CD4-positive, alpha-beta T cell treated with Interleukin-17A for 4 hours (primary cell): ENCODE measurements around the gene MYDGF.
"Not testable (repeated sequence)": the region's sequence is repeated elsewhere in the genome, so short reads cannot be mapped to it uniquely, and the experiment has no call there.

Source experiments
- DNase-seq: peaks from one replicate; pipeline ENCODE4 v3.0.0-alpha.2; 2020; ENCODE audit warnings: mixed read lengths

Gene MYDGF

DNA sequence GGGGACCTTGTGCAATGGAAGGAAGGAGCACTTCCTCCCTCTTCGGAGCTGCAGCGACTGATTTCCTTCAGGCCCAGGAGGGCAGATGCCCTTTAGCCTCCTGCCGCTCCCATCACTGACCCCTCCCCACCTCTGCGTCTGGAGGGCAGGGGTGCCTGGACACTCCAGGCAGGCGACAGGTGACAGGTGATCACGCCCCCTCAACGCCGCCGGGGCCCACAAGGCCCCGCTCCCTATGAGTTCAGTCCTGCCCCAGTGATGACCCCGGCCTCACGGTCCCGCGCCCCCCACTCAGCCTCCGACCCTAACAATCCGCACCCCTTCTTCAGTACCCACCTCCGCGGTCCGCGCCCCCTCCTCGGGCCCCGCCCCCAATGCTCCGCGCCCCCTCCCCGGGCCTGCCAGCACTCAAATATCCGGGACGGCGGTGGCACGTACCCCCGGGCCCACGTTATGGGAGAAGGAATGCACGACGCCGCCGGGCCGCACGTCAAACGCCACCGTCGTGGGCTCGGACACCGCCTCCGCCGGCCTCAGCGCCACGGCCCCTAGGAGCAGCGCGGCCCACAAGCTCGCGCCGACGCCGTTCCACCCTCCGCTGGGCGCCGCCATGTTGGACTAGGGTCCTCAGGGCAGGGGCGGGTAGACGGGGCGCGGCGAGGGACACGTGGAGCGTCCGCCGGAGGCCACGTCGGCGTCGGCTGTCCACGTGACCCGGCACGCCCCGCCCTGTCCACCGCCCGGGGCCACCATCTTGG is at the start of gene MYDGF:
MYDGF (minus strand) TSS at position 620 of the 758 bp plus-strand sequence; CDS start at position 612, 8 bp downstream.
- DNase-seq, result peak; percentile 95

GRCh38 chr19:4719499-4719866 is 49.3 kb upstream of the MYDGF start:
- no peak for DNase-seq

GRCh38 chr19:4717966-4718701 is 48.0 kb upstream of the MYDGF start:
- no peak for DNase-seq

- DNase-seq, result no peak
Observed at GRCh38 chr19:4717191-4717965, 47.2 kb upstream of the MYDGF start.

DNA sequence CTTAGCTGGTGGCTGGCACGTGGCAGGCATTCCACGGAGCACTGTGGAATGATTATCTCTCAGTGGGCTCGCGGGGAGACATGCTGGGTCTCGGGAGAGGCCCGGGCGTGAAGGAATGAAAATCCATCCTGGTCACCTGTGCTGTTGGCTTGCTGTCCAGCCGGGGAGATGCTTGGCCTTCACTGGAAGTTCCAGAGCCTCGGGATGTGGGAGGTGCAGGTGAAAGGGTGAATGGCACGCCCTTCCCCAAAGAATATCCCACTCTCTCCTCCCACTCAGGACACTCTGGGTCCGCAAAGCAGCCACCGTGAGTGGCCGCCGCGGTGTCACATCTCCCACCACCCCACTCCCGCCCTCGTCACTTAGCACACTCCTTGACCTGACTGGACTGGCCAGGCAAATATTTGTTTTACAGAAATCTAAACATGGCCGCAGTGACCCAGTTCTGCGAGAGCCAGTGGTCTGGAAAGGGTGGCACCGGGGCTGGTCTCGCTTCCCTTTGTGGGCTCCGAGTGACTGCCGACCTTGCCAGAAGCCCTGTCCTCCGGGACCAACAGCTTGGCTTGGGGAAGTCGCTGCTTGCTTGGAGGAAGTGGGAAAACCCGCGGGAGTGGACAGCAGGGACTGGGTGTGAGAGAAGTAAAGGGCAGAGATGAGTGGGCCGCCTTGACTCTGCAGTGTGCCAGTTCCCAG is 45.5 kb upstream of the MYDGF start:
- DNase-seq, result no peak

DNA sequence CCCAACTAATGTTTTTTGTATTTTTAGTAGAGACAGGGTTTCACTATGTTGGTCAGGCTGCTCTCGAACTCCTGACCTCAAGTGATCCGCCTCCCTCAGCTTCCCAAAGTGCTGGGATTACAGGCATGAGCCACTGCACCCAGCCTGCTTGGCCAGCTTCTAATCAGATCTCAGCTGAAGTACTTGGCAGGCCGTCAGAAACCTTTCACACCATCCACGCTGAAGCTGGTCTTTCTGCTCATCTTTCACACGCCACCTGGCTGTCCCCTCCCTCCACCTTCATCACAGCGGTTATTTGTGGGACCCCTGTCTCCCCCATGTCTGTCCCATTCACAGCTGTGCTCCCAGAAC is 45.0 kb upstream of the MYDGF start:
- not testable (repeated sequence) for DNase-seq

DNA sequence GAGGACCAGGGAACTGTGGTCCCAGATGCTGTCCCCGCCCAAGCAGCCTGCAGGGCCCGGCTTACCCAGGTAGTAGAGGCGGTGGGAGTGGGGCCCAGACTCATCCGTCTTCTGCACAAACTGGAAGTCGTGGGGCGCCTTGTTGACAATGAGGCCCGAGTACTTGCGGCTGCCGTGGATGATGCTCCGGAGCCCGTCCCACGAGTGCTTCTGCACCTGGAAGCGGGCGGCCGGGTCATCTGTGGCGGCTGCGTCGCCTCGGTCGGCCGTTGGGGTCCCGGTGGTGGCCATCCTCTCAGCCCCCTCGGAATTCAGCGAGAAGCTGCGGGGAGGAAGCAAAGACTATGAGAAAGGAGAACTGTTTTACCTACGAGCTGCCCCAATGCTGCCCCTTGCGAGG is 43.9 kb upstream of the MYDGF start:
- no peak for DNase-seq

DNA sequence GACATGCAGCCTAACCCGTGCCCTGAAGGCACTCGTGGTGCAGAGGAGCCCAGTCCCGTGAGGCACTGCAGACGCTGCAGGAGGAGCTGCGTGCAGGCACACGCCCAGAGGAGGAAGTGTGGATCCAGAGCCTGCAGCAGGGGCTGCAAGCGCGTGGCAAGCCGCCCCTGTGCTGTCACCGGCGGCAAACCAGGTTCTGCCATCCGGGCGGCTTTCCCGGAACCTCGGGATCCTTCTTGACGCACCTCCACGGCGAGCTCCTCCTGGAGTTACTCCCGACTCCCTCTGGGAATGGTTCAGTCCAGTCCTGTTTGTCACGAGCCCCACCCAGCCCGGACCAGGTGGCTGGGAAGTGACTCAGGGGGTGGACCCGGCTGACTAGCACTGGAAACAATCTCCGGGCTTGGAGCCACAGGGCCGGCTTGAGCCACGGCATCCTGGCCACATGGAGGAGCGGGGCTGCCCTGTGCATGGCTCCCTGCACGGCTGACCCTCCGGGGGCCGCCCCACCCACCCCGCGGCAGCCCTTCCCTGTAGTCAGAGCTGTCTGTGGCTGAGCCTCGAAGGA is 43.3 kb upstream of the MYDGF start:
- no peak for DNase-seq

DNA sequence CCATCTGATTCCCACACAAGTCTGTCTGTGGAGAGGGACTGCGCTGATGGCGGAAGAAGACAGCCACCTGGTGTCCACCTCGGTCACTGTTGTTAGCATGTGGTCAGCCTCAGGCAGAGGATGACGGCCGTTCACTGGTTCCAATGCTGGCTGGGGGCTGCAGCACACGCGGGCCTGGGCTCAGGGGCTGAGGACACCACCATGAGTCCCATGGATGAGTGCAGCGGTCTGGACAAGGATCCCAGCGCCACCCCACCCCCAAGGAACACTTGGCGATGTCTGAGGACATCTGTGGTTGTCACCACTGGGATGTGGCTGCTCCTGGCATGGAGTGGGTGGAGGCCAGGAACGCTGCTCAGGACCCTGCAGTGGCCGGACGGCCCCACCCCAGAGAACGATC is 42.6 kb upstream of the MYDGF start:
- DNase-seq, result no peak

GRCh38 chr19:4711211-4711610 is 41.1 kb upstream of the MYDGF start:
- DNase-seq, result no peak

DNA sequence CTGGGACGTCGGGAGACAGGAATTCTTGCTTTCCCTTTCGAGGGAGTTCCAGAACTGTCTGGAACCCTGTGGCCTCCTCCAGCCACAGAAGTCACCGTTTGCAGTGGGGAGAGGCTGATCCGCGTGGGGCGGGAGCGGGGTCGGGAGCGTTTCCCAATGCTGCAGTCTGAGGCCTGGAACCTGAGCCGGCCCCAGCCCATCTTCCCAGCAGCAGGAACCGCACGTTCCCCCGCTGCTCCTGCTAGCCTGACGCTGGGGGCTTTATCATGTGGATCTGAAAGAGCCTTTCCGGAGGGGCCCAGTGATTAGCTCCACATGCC is 40.1 kb upstream of the MYDGF start:
- no peak for DNase-seq

DNA sequence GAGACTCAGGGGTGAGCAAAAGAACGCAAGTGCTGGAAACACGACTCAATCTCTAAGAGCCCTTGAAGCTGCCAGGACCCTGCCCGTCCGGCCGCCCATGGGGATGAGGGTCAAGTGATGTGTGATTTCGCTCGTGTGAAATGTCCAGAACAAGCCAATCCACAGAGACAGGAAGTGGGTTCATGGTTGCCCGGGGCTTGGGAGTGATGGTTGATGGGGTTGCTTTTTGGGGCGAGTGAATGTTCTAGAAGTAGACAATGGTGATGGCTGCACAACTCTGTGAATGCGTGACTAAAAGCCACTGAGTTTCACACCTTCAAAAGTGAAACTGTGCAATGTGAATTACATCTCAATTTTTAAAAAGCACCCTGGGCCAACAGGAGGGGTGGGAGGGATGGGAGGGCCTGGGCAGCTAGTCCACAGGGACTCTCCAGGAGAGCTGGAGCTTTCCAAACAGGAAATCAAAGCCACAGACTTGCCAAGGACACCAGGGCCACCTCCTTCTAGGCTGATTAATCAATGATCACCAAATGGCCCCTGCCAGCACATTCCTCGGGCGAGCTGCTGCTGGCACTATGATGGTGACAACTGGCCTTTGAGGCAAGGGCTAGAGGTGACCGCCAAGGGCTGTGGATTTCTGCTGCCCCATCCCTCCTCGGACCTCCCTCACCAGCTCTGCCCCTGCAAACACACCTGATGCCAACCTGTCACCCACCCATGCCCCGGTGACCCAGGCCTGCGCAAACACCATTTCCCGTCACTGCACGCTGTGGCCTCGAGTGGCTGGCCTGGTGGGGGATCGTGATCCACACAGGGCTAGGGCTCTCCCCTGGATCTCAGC is 39.5 kb upstream of the MYDGF start:
- no peak for DNase-seq

- DNase-seq, result no peak
Observed at GRCh38 chr19:4707956-4708650, 38.0 kb upstream of the MYDGF start.

DNA sequence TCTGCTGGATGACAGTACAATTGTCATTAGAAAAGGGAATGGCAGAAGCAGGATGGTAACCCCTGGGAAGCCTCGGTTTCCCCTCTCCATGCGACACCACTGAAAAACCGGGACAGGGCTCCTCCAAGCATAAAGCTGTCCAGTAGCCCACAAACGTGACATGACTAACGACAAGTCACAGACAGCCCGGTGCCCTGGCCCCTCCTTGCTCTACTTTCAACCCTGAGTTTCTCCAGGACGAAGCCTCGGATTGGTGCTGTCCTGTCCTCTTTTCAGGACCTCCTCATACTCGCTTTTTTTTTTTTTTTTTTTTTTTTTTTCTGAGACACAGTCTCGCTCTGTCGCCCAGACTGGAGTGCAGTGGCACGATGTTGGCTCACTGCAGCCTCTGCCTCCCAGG is 37.2 kb upstream of the MYDGF start:
- DNase-seq, result no peak

DNA sequence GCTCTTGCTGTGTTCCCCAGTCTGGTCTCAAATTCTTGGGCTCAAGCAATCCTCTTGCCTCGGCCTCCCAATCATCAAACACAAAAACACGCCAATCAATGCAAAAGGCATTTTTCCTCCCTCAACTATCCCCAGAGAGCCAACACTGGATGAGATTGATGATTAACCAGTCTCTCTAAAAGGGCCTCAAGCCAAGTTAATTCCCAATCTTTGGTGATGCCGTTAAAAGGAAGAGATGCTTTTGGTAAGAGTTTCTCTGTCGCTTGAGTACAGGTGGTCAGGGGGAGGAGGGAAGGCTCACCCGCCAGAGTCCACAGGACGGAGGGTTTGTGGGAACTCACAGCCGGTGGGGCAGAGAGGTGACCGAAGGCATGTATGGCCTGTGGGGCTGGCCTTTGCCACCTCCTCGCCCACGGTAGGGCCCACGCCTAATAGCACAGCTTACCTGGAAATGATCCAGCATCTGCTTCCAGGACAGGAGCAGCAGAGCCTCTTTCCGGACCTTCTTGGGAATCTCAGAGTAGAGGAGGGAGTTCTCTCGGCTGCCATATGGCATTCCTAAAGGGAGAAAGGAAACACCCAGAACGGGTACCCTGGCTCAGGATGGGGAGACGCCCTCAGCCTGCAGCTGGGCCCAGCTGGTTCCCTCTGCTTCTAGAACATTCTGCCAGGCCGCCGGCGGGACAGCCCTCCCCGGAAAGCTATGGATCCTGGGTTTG is 35.4 kb upstream of the MYDGF start:
- DNase-seq, result no peak

- no peak for DNase-seq
Observed at GRCh38 chr19:4704317-4704673, 34.2 kb upstream of the MYDGF start.

DNA sequence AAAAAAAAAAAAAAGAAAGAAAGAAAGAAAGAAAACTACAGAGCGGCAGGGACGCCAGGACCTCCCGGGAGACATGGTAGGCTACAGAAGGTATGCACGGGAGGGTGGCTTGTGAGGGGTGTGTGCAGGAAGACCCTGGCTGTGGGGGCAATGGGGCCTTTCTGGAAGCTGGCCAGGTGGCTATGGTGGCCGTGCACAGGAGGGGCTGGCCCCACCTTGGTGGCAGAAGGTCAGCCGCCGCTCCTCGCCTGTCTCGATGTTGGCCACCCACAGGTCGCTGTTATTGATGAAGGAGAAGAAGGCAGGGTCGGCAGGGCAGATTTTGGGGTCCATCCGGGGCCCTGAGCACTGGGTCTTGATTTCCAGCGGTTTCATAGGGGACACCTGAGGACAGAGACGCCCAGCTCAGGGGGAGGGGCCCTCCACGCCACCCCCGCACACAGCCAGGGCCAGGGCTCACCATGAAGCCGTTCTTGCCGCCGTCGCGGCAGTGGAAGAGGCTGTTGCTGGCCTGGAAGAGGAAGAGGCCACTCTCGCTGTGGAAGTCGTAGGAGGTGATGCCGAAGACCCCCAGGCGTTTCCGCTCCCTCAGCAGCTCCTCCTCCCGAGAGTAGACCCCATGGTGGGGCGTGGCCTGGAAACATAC is 33.7 kb upstream of the MYDGF start:
- DNase-seq, result no peak

GRCh38 chr19:4702764-4703163 is 32.6 kb upstream of the MYDGF start:
- no peak for DNase-seq

DNA sequence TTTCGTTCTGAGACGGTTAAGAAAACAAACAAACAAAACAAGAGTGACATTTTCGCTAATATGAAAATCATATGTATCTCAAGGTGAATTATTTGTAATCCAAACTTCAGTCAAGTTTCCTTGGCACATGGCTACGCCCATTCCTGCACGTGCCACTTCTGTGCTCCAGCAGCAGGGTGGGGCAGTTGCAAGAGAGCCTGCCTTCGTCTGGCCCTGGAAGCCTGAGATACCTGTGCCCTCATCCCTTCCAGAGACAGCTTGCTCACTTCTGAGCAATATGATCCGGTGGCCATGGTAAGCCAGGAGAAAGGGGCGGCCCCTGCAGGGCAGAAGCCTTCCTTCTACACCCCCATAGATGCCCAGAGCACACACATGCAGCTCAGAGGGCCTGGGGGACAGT is 31.4 kb upstream of the MYDGF start:
- DNase-seq, result no peak

GRCh38 chr19:4700693-4700970 is 30.5 kb upstream of the MYDGF start:
- DNase-seq, result no peak
